HG02623 (cell line): ENCODE results near the gene ABR.

ENCODE experiments used
- ATAC-seq: cut with Tn5 transposase; IDR thresholded peaks from one replicate; pipeline ENCODE4 v1.9.1; 2021; ENCODE audit warnings: moderate library complexity; ENCODE audit not compliant: unreplicated experiment

ABR gene

DNA sequence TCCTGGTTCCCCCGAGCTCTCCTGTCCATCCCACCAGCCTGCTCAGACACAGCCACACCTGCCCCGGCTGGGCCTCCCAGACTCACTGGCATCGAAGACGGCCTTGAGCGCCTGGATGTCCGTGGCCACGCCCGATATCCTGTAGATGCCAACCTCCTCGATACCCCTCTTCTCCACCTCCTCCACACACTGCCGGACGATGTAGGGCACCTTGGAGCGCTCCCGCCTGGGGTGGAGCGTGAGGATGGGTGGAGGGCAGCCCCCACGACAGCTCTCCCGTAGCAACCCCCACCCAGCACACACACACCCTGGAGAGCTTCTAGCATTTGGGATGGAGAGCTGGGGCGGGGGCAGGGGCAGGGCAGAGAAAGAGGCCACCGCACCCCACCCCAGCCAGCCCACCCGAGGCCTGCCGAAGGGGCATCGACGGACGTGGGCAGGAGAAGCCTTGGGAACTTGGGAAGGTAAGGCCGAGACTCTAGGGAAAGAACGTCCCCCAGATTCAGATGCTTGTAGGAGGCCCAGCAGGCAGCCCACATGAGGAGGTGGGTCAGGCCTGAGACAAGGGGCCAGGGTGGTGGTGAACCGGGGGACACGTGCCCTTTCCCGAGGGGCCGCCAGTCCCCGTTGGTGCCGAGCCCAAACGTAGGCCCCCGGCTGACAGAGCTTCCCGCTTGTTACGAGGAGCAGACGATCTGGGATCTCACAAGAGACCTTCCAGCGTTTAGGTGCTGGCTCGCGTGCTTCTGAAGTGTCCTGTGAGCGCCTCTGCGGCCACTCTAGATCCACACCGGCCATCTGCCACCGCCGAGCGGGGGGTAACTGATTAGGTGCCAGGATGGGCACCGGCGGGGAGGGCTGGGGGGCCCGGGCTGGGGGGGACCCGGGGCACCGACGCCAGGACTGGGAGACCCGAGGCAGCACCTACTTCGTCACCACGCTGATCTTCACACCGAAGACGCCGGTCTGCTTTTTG lies 167.7 kb downstream of the ABR start:
- ATAC-seq, result no peak

- no peak for ATAC-seq
Measured at GRCh38 chr17:1011138-1011537, 168.6 kb downstream of the ABR start.

DNA sequence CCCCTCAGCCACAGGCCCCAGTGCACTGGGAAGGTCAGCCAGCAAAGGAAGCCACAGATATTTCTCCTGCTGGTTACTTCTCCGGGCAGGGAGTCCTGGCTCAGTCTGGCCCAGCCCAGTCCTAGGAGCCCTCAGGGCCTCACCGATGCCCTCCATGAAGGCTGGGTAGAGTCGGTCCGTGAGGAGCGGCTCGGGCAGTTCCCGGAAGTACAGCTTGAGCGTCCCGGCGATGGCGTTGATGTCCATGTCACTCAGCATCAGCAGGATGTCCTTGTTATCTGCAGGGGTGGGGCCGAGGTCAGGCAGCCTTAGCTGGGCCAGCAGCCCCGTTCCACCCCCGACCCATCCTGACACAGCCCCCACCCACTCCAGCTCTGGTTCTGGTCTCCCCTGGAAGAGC lies 169.2 kb downstream of the ABR start:
- no peak for ATAC-seq

DNA sequence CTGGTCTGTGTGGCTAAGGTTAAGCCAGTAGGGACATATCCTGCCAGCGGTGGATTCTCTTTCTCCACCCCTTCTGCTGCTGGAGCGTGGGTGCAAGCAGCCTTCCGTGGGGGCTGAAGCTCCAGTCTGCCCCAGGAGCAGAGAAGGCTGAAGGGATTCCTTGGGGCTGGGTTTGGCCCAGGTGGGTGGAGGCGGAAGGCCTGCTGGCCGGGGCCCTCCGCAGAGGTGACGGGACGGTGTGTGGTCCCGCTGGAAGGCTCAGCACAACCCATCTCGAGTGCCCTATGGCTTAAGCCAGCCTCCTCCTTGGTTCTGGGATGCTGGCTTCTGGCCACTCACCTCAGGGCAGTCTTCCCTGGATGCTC lies 169.7 kb downstream of the ABR start:
- ATAC-seq, result no peak

DNA sequence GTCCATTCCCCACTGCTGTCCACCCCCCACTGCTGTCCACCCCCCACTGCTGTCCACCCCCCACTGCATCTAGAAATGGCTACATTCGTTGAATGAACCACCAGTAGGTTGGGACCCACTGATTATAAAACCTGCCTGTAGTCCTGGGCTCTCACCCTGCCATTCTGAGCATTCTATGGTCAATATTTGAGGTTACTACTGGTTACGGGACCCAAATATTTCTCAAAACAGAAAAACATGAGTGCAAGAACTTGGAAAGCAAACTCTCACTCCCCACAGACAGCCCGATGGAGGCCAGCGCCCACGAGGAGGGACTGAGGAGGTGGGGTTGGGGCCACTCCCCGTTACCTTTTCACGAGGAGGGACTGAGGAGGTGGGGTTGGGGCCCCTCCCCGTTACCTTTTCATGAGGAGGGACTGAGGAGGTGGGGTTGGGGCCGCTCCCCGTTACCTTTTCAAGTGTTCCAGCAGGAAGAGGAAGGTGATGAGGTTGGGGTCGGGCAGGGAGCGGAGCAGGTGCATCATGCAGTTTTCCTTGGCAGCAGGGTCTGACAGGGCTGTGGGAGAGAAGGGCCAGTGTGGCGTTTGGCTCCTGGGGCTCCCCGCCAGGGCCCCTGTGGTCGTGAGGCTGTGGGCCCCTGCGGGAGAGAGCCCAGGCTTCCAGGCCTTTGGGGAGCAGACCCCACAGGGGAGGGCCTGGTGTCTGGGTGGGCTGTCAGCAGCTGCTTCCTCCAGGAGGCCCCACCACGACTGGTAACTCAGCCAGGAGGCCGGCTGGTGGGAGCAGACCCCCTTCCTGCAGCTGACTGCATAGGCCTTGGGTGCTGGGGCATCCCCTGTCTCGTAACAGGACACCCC lies 170.3 kb downstream of the ABR start:
- ATAC-seq, result no peak

GRCh38 chr17:1008008-1008761 lies 171.6 kb downstream of the ABR start:
- no peak for ATAC-seq

DNA sequence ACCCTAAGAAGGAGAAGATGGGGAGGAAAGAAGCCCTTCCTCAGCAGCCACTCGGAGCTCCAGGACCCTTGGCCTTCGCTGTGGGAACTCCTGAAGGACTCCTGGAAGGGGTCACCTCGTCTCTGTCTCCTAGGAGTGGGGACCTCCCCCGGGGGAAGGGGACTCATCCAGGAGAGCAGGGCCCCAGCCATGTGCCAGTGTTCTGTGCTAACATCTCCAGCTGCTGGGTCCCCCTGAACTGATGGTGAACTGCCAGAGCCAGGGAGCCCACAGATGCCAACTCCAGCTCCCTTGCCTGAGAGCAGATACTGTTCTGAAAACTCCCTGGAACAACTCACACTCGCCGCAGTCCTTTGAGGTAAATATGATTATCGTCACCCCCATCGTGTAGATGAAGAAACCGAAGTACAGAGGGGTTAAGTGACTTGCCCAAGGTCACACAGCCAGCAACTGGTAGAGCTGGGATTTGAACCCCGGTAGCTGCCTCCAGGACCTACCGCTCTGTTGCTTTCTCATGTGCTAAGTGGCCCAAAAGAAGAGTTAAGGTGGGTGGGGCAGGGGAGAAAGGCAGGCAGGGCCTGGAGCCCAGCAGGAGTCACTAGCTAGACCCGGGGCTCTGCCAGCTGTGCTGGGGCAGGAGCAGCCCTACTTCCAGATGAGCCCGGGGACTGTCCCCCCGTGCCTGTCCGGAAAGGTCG lies 172.3 kb downstream of the ABR start:
- no peak for ATAC-seq

GRCh38 chr17:1006054-1006453 lies 173.7 kb downstream of the ABR start:
- no peak for ATAC-seq

GRCh38 chr17:1005361-1005946 lies 174.3 kb downstream of the ABR start:
- ATAC-seq, result no peak

DNA sequence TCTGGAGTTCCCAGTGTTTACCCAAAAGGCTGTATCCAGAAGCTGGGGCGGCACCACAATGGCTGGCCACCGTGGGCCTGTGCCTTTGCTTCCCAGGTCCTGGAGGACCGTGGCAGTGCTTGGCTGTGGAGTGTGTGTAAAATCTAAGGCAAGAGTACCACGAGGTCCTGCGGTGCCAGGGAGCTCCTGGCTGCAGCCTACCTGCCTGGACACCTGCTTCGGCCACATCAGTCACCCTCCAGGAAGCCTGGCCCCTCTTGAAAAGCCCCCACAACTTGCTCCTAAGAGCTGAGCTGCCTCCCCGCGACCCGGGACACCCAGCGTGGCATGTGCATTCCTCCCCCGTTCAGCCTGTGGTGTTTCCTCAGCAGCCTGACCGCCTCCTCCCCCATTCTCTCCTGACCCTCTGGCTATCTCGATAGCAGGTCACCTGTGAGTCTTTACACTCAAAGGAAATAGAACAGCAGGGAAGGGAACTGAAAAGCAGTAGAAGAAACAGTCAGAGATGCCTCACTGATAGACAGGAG lies 174.9 kb downstream of the ABR start:
- no peak for ATAC-seq

DNA sequence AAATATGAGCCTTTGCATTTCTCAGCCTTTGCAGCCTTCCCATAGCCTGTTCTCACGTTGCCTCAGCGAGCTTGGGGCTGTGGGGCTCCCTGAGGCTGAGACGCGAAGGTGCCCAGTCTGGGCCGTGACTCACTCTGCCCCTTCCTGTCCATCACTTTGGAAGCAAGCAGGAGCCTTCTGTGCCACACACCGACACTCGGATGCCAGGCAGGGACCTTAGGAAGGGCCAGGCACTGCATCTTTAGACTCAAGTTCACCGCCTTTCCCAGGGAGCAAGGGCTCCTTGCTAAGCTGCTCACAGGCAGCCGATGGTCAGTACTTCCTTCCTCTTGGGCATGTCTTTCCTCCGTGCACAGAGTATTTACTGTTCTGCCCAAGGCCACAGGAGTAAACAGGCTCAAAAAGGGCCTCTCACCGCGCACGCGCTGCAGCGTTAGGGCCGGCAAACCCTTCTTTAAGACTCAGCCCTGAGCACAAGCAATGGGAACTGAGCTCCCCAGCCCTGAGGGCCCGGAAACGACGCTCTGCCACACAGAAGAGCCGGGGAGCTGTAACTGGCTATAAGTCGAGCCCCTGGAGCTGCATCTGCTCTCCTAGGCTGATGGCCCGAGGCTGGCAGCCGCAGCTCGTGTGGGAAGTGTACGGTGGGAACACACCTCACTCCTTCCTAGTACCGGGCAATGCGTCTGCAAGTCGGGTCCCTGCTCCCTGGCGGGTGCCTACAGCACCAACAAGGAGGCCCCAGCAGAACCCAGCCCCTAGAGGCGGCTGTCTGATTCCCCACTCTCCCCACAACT lies 175.6 kb downstream of the ABR start:
- ATAC-seq, result no peak

DNA sequence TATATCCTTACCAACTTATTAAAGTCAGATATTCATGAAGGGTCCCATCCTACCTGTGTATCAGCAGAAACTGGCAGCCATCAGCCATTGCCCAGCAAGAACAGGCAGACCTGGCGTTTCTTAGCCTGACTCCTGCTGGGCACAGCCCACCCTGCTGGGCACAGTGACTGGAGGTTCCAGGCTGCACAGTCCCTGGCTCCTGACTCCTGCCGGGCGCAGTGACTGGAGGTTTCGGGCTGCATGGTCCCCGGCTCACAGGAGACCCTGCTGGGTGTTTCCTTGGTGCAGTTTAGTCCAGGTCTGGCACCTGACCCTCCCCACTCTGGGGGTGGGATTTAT lies 176.2 kb downstream of the ABR start:
- no peak for ATAC-seq

DNA sequence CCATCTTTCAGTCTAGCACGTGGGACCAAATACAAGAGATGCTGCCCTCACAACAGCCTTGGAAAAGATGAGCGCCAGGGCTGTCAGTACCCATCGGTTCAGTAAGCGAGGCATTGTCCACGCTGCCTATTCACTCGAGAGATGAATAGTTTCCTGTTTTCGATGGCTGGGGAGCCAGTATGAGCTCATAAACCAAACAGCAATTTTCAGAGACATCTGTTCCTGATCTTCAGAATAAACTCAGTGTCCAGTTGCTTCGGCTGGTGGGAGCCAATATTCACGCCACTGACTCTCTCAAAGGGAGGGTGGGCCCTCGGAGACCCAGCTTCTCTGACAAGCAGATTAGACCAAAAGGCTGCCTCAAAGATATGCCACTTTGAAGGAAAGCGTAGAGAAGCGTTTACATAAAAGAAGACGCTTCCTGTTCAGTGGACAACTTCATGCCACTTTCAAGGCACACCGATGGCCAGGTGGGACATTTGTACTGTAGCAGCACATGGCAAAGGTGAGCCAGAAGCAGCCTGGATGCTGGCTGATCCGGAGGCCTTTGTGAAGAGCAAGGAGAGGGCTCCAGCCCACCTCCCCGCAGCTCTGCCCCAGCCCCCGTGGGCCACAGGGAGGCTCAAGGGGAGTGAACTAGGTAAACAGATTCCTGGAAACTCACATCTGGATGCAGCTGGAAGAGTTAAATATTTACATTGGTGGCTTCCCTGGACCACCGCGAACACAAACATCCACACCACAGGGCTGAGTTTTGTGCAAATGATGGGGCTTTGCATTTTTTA lies 176.8 kb downstream of the ABR start:
- ATAC-seq, result no peak

DNA sequence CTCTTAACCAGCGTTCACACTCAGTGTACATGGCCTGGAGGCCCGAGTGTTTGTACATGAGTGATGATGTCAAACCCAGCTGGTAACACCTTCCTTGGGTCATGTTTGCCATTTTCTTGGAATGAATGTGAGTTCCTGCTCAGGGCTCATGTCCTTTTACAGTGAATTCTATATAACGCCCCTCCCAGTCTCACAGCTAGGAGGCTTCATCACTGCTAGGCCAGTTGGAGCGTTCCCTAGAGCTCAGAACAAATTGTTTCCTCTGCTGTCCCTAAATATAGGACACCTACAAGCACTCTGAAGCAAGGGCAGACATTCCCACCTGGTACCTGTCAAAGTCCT lies 177.4 kb downstream of the ABR start:
- no peak for ATAC-seq

DNA sequence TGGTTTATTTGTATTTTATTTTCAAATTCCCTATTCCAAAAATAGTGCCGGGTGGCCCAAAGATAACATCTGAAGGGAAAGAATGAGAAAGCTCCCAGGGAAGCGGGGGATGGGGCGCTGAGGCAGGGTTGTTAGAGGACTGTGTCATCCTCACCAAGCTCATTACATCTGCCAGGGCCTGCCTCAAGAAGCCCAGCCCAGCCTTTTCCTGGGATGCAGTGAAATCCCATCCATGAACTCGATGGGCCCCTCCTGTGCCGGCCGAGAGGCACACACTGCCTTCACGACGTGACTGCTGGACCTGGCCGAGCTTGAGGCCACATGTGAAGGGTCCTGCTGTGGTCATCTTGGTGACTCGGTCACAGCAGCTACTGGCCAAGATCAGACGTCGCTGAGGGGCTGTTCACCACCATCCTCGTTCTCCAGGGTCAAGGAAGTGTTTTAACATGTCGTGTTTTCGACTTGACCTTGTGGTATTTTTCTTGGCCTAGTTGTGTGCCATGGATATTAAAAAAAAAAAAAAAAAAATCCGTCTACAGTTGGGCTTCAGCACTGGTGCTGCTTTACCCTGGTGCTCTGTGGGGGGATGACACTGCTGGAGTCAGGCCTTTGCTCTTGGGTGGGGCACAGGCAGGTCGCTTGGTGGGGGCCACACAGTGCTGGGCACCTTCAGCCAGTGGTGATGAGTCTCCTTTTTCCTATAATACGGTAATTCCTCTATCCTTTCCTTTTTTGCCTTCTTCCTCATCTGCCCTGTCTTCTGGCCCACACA lies 178.0 kb downstream of the ABR start:
- no peak for ATAC-seq

DNA sequence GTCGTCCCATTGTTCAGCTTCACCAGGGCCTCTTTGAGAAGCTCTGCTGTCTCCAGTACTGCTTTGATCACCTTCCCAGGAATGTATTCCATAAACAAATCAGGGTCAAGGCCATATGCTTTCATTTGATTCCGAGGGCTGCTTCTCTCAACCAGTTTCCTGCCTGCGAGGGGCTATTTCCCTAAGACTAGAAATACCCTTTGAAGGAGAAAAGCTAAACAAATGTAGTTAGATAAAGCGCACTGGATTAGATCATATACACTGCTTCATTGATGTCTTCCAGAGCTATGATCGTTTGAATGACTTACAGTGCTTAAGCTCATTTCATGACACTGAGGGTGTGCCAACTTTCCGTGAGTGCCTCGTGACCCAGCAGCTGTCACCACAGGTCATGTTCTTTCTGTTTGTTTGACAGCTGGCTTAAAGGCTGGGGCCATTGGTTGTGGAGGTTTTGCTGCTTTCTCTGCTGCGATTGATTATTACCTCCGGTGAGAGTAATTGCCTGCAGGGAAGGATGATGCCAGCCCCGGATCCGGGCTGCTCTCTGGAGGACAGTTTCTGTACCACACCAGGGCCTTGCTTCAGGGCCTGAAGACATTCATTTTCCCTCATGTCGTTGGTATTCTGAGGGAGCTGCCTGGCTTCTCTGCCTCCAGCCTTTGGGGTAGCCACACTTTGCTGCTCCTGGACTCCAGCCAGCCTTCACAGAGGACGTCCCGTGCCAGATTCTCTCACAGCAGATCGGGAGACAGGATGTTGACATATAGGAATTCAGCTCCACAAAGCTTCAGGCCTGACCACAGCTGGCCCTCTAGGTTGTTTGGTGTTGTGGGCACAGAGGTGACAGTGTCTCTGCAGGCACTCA lies 179.0 kb downstream of the ABR start:
- no peak for ATAC-seq

DNA sequence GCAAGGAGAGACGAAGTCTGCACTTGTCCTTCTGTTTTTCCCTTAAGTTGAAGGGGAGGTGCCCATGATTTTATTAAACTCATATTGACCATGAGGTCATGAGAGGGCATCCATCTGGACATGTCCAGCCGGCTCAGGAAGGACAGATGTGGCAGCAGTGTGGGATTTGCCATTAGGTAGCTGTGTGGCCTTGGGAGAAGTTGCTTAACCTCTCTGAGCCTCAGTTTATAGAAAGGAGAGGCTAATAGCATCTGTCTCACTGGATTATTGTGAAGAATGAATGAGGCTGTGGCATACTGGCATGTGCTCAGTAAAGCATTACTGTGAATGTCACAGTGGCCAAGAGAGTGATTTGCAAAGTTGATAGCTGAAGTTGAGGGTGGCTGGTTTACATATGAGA lies 181.7 kb downstream of the ABR start:
- no peak for ATAC-seq
